Measurements from ENCODE around the gene RNF224. TPM values are rescaled to one million over a fixed set of nuclear protein-coding genes. Genes with fewer than 3 reads are reported as not detected.

The RNF224 gene
- total RNA-seq, 2 experiments from 2014 or later = not detected

Other genes starting within 250 kb of the RNF224 start
- not detected for gene PTGDS, start 250.0 kb upstream of the RNF224 start, total RNA-seq
- not detected for gene LCNL1, start 244.5 kb upstream of the RNF224 start, total RNA-seq
- gene PAXX, start 235.1 kb upstream of the RNF224 start, total RNA-seq = 10 to 100 TPM; 57.2 to 60.1 TPM
- gene CLIC3, start 230.9 kb upstream of the RNF224 start, total RNA-seq = not detected
- 1 to 10 TPM; 4.2 to 4.9 TPM for gene ABCA2, start 199.3 kb upstream of the RNF224 start, total RNA-seq
- not detected for gene FUT7, start 195.4 kb upstream of the RNF224 start, total RNA-seq
- gene NPDC1, start 181.3 kb upstream of the RNF224 start, total RNA-seq = 10 to 100 TPM; 13.2 to 13.5 TPM
- not detected for gene ENTPD2, start 173.4 kb upstream of the RNF224 start, total RNA-seq
- 10 to 100 TPM; 15.2 to 15.4 TPM for gene SAPCD2, start 156.9 kb upstream of the RNF224 start, total RNA-seq
- 10 to 100 TPM; 22.9 to 23.5 TPM for gene UAP1L1, start 150.0 kb upstream of the RNF224 start, total RNA-seq
- 10 to 100 TPM; 24.7 to 25.1 TPM for gene MAN1B1, start 140.5 kb upstream of the RNF224 start, total RNA-seq
- 100 to 1,000 TPM; 267 to 289 TPM for gene DPP7, start 112.8 kb upstream of the RNF224 start, total RNA-seq
- gene GRIN1, start 88.3 kb upstream of the RNF224 start, total RNA-seq = not detected
- not detected for gene LRRC26, start 57.5 kb upstream of the RNF224 start, total RNA-seq
- not detected for gene TMEM210, start 55.4 kb upstream of the RNF224 start, total RNA-seq
- 10 to 100 TPM; 42.6 to 48.3 TPM for gene ANAPC2, start 38.9 kb upstream of the RNF224 start, total RNA-seq
- gene SSNA1, start 38.8 kb upstream of the RNF224 start, total RNA-seq = 10 to 100 TPM; 78.1 to 80.1 TPM
- 1 to 10 TPM; 7.3 to 7.6 TPM for gene TPRN, start 26.8 kb upstream of the RNF224 start, total RNA-seq
- 10 to 100 TPM; 37.9 TPM for gene TMEM203, start 21.9 kb upstream of the RNF224 start, total RNA-seq
- 10 to 100 TPM; 37.6 to 38.8 TPM for gene NDOR1, start 21.8 kb upstream of the RNF224 start, total RNA-seq
- 1 to 10 TPM; 6.0 to 7.1 TPM for gene RNF208, start 5.3 kb upstream of the RNF224 start, total RNA-seq
- under 1 TPM; 0.32 to 0.49 TPM for gene CYSRT1, start 2.3 kb upstream of the RNF224 start, total RNA-seq
- not detected for gene SLC34A3, start 3.4 kb downstream of the RNF224 start, total RNA-seq
- gene TUBB4B, start 13.8 kb downstream of the RNF224 start, total RNA-seq = 100 to 1,000 TPM; 271 to 274 TPM
- not detected for gene STPG3, start 23.8 kb downstream of the RNF224 start, total RNA-seq
- gene NELFB, start 27.8 kb downstream of the RNF224 start, total RNA-seq = 10 to 100 TPM; 54.4 to 56.4 TPM
- 1 to 10 TPM; 3.6 to 3.9 TPM for gene TOR4A, start 50.2 kb downstream of the RNF224 start, total RNA-seq
- gene NRARP, start 74.8 kb downstream of the RNF224 start, total RNA-seq = 1 to 10 TPM; 5.0 to 5.3 TPM
- gene EXD3, start 195.7 kb downstream of the RNF224 start, total RNA-seq = 1 to 10 TPM; 3.6 to 4.2 TPM
- under 1 TPM; 0.66 to 0.76 TPM for gene NOXA1, start 195.9 kb downstream of the RNF224 start, total RNA-seq
- gene ENTPD8, start 213.9 kb downstream of the RNF224 start, total RNA-seq = not detected
- 10 to 100 TPM; 74.1 to 74.6 TPM for gene NSMF, start 231.8 kb downstream of the RNF224 start, total RNA-seq